Stimulated activated CD8-positive, alpha-beta memory T cell treated with anti-CD3 and anti-CD28 coated beads, Interleukin-7, amount 100 ng/mL, for 4 hours (primary cell): ENCODE data around the gene AATK.

Source experiments
- DNase-seq, 2 donors: peaks; one replicate each; pipeline ENCODE4 v3.0.0-alpha.2; 2020; ENCODE audit warnings: low read depth in 2 of 2

The AATK gene

GRCh38 chr17:81196505-81197408 lies 30.7 kb upstream of the AATK start:
- no peak for DNase-seq

DNA sequence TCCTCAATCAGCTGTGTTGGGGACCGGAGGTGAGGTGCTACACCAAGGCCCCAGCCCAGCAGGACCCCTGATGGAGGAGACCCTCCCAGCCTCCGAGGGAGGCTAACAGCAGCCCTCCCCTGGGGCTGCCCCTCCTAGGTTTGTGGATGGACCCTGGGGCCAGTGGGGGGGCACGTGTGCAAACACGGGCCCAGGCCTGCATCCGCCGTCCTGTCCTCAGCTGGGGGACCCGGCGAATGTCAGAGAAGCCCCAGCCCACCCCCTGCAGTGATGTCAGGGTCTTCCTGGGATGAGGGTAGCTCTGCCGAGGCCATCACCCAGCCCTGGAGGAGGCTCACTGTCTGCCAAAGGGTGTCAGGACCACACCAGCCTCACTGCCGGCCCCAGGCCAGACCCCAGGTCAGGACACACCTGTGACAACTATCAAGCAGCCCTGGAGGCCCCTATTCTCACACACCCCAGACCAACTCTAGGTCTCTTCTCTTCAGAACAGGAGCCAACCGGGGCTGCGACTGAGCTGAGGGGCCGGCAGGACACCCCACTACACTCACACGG lies 30.0 kb upstream of the AATK start:
- no peak for DNase-seq

- DNase-seq: no peak
Observed at GRCh38 chr17:81194941-81195901, 29.2 kb upstream of the AATK start.

DNA sequence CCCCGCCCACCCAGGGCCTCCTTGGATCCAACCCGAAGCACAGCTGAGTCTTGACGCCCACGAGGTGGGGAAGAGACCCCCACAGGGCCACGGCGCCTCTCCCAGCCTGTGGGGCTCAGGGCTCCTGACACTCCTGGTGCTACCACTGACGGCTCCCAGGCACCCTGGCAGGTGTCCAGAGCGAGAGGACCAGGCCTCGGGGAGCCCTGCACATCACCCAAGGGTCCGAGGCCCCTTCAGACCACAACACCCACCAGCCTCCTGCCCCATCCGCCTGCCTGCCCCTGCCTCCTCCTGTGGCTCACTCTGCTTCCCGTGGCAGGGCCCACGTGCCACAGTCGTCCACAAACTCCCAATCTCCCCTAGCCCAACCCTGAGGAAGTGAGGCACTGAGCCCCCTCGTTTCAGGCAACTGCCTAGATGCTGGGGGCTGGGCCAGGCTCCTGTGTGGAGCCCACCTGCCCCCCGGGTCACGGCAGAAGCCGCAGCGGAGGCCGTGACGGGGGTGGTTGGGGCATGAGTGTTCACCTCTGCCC lies 28.3 kb upstream of the AATK start:
- DNase-seq: no peak

DNA sequence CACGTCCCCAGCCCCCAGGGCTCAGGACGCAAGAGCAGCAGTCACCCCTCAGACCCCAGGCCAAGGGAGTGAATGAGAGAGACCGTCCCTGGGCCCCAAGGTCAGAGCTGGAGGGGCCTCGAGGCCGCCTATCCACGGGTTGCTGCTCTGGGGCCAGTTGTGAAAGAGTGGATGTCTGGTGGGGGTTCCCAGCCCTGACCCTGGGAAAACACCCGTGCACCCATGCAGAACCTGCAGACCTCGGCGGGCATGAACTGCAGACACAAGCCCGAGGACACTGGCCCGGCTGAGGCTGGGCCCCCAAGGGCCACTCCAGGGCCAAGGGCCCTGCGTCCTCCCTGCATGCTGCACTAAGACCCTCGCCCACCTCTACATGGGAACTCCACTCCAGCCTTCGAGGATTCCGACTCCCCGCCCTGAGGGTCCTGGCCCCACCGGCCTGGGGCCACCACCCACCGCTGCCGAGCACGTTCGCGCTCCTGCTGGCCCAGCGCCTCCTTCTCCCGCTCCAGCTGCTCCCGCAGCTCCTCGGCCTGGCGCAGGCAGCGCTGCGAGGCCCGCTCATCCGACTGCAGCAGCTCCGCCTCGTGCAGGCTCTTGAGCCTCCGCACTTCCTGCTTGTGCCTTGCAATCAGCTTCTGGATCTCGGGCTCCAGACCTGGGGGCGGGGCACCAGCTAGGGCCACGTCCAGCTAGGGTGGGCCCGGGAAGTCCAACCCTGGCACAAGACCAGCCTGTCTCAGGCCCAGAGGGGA lies 27.6 kb upstream of the AATK start:
- DNase-seq: no peak

GRCh38 chr17:81193051-81193410 lies 27.0 kb upstream of the AATK start:
- no peak for DNase-seq

DNA sequence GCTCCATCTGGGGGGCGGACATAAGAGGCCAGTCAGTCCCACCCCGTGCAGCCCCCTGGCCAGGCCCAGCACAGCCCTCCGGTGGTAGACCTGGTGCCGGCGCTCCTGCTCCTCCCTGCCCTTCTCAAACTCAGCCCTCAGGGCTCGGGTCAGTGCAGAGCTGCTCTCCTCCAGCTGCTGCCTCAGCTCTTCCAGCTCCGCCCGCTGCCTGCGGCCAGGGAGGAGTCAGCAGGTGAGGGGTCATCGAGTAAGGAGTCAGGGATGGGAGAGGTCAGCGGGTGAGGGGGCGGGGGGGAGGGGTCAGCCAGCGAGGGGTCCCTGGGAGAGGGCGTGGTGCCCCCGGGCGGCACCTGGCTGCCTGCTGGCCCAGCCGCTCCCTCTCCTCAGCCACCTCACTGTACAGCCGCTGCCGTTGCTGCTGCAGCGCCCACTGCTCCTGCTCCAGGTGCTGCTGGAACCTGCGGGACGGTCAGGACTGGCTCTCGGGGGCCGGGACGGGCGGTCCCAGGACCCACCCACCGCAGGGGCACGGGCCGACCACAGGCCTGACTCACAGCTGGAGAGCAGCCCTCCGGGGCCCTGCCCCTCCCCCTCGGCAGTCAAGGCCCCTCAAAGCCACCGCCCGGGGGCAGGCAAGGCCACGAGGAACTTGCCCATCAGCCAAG lies 26.5 kb upstream of the AATK start:
- DNase-seq: no peak

- no peak for DNase-seq
Observed at GRCh38 chr17:81191646-81192045, 25.6 kb upstream of the AATK start.

GRCh38 chr17:81191116-81191515 lies 25.1 kb upstream of the AATK start:
- no peak for DNase-seq

DNA sequence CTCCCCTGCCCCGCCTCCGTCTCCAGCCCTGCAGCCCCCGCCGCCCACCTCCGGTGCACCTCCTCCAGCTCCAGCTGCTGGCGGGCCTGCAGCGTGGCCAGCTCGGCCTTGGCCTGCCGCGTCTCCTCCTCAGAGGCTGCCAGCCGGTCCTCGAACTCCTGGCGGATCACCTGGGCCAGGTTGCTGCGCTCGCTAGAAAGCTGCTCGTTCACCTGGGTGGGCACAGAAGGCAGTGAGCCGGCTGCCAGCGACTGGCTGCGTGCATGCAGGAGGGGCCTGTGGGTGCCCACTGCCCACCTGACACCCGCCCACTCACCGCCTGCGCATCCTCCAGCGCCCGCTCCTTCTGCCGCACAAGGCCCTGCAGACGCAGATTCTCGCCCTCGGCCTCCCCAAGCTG lies 24.6 kb upstream of the AATK start:
- no peak for DNase-seq

GRCh38 chr17:81189670-81190530 lies 23.9 kb upstream of the AATK start:
- DNase-seq: no peak

DNA sequence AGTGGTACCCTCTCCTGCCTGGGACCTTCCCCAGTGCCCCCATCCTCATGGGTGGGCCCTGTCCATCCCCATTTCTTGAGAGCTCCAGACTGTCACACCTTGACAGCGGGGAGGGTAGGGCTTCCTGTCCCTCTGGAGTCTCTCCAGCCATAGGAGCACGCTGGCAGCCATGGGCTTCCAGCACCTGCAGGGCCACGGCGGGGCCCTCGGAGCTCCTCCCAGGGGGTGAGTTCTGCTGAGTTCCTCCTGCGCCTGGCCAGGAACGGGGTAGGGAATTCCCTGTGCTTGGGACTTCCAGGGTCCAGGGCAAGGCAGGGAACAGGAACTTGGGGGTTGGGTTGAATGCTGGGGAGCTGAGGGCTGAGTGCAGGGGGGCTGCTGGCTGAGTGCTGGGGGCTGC lies 23.0 kb upstream of the AATK start:
- no peak for DNase-seq

DNA sequence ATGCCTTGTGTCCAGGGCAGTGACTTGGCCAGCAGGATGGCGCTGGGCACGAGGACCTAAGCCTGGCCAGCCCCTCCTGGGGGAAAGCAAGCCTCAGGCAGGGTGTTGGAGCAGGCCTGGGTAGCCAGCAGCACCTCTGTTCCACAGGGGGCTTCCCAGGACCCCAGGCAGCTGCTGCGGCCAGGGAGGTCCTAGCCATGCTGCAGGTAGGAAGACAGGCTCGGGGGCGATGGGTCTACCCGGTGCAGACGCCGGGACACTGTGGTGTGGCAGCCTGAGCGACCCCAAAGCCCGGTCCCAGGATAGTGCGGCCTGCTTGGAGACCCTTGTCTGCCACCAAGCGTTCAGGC lies 22.4 kb upstream of the AATK start:
- DNase-seq: no peak

GRCh38 chr17:81187586-81188490 lies 21.8 kb upstream of the AATK start:
- no peak for DNase-seq

DNA sequence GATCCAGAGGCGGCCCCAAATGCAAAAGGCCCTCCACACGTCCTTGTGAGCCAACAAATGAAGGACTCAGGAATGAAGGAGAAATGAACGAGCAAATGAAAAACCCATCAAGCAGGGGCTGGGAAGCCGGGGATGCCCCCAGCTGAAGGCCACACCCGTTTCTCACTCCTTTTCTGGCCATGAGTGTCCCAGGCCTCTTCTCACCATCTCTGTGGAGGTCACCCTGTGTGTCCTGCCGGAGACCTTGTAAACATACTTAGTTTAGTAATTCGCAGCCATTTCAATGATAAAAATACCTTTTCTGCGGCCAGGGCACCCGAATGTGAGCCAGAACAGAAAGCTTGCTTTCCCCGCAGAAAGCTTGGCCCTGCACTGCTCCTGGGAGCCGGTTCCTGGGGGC lies 21.1 kb upstream of the AATK start:
- DNase-seq: no peak

GRCh38 chr17:81186203-81186602 lies 20.2 kb upstream of the AATK start:
- no peak for DNase-seq

- DNase-seq: no peak
Observed at GRCh38 chr17:81184555-81184954, 18.5 kb upstream of the AATK start.

DNA sequence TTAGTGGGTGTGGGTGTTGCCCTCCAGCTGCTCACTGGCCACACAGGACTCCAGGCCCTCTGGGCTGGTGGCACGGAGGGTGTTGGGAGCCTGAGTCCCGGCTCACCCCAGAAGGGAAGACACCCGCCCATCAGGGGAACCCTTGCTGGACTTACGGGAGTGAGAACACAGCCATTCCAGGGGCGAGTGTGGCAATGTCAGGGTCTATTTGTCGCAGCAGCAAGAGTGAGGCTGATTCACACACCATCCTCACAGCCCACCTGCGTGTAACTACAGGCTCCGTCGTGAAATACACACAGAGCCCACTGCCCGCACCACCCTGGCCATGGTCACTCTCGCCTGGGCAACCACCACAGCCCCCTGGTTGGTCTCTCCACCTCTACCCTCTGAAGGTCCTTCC lies 17.8 kb upstream of the AATK start:
- no peak for DNase-seq

- DNase-seq: no peak
Observed at GRCh38 chr17:81183316-81183715, 17.3 kb upstream of the AATK start.
